Loucy (cell line): ENCODE measurements around the gene DSC2.

Experiments
- EZH2phosphoT487 ChIP-seq: fragments of 200-600 bp; IDR thresholded peaks from 2 replicates; pipeline ENCODE4 v1.6.1; 2018; ENCODE audit warnings: antibody characterized with exemption, mild to moderate bottlenecking, moderate library complexity, borderline replicate concordance
- TF ChIP-seq, protein P1 (sequence below): fragments of 200-600 bp; sonication (generic); conservative IDR thresholded peaks from 2 replicates; pipeline ENCODE4 v1.5.1; 2014; ENCODE audit warnings: mild to moderate bottlenecking, antibody characterized with exemption, low read length

DNA sequence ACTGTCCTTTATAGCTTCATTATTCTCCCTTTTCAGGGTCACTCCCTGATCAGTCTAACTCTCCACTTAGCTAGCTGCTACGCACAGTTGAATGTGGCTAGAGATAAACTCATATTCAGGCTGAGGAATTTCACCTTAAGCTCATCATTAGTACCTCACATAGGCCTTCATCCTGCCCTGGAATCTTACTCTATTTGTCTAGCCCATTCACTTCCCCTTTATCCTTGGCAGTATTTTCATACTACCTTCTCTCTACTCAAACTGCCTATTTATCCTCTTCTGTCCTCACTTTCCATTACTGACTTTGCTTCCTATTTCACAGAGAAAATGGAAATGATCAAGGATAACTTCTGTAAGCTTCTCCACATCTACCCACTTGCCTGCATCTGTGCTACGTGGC is 10.6 kb upstream of the DSC2 start:
- TF ChIP-seq, protein P1, sequence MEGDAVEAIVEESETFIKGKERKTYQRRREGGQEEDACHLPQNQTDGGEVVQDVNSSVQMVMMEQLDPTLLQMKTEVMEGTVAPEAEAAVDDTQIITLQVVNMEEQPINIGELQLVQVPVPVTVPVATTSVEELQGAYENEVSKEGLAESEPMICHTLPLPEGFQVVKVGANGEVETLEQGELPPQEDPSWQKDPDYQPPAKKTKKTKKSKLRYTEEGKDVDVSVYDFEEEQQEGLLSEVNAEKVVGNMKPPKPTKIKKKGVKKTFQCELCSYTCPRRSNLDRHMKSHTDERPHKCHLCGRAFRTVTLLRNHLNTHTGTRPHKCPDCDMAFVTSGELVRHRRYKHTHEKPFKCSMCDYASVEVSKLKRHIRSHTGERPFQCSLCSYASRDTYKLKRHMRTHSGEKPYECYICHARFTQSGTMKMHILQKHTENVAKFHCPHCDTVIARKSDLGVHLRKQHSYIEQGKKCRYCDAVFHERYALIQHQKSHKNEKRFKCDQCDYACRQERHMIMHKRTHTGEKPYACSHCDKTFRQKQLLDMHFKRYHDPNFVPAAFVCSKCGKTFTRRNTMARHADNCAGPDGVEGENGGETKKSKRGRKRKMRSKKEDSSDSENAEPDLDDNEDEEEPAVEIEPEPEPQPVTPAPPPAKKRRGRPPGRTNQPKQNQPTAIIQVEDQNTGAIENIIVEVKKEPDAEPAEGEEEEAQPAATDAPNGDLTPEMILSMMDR, result no peak
- TF ChIP-seq EZH2phosphoT487, result no peak
